H1 (cell line): Measurements from ENCODE around the gene MACROD2. TPM values are rescaled to one million over a fixed set of nuclear protein-coding genes. Genes with fewer than 3 reads are reported as not detected.

ENCODE experiments used
- CTCF ChIA-PET: fragments of 300-600 bp; sonication (Branson Sonifier 250); formaldehyde crosslinking; loops from one replicate; lab custom pipeline; 2021; ENCODE audit not compliant: partially characterized antibody; lab: Charles Lee
- POLR2A ChIA-PET: fragments of 300-600 bp; sonication (Branson Sonifier 250); formaldehyde crosslinking; loops from one replicate; lab custom pipeline; 2021; ENCODE audit warnings: inconsistent platforms; ENCODE audit not compliant: partially characterized antibody; lab: Charles Lee
- DNase-seq, 2 experiments: peaks; one replicate each; pipeline versions ENCODE4 v3.0.0 to v3.0.0-alpha.2; 2010 to 2022; ENCODE audit warnings: low spot score in 2 of 2, low read depth in 1 of 2, mixed read lengths in 1 of 2
- FAIRE-seq: peaks from 2 replicates; lab custom pipeline; 2011; peaks lifted over from hg19 to GRCh38; lab: Jason Lieb, UNC
- H2AFZ ChIP-seq: 2 replicates; pipeline ENCODE4 v1.8.1; 2012; ENCODE audit warnings: low read length, inconsistent platforms
- H2AK5ac ChIP-seq: 2 replicates; pipeline ENCODE4 v1.6.1; 2013; ENCODE audit warnings: low read depth, low read length
- H2BK120ac ChIP-seq: replicated peaks from 2 replicates; pipeline ENCODE3; 2013; ENCODE audit warnings: low read depth, low read length, inconsistent platforms
- H2BK12ac ChIP-seq: 2 replicates; pipeline ENCODE4 v1.6.1; 2013; ENCODE audit warnings: low read depth, low read length
- H2BK15ac ChIP-seq: 2 replicates; pipeline ENCODE4 v1.6.1; 2013; ENCODE audit warnings: low read length
- H2BK20ac ChIP-seq: 2 replicates; pipeline ENCODE4 v1.6.1; 2013; ENCODE audit warnings: low read length
- H2BK5ac ChIP-seq: 2 replicates; pipeline ENCODE4 v1.6.1; 2013; ENCODE audit warnings: low read depth, low read length
- H3K14ac ChIP-seq: 2 replicates; pipeline ENCODE4 v1.6.1; 2013; ENCODE audit warnings: inconsistent platforms; ENCODE audit not compliant: insufficient read length
- H3K18ac ChIP-seq: 2 replicates; pipeline ENCODE4 v1.6.1; 2013; ENCODE audit warnings: low read length; ENCODE audit errors: extremely low read depth
- H3K23ac ChIP-seq: 2 replicates; pipeline ENCODE4 v1.6.1; 2013; ENCODE audit warnings: inconsistent platforms; ENCODE audit not compliant: insufficient read length
- H3K23me2 ChIP-seq: 2 replicates; pipeline ENCODE4 v1.6.1; 2013; ENCODE audit warnings: low read depth, low read length
- H3K27ac ChIP-seq: 2 replicates; pipeline ENCODE4 v1.6.1; 2011; ENCODE audit warnings: low read depth, low read length, inconsistent platforms
- H3K27me3 ChIP-seq, 4 experiments: replicated peaks in 1 of 4; 1 replicate in 1 of 4; 2 replicates in 3 of 4; pipeline versions ENCODE4 v1.6.1 to v1.8.1; 2011 to 2013; ENCODE audit warnings: low read length in 3 of 4, mild to moderate bottlenecking in 3 of 4, inconsistent platforms in 2 of 4, mixed read lengths in 2 of 4, moderate library complexity in 1 of 4; ENCODE audit not compliant: control insufficient read depth in 3 of 4, insufficient read depth in 3 of 4; ENCODE audit errors: extremely low read depth in 1 of 4
- H3K36me3 ChIP-seq, 4 experiments: 2 replicates each; pipeline versions ENCODE4 v1.6.1 to v1.8.1; 2011 to 2013; ENCODE audit warnings: mild to moderate bottlenecking in 4 of 4, low read length in 3 of 4, moderate library complexity in 2 of 4, control low read depth in 1 of 4, inconsistent platforms in 1 of 4; ENCODE audit not compliant: insufficient read depth in 4 of 4, control insufficient read depth in 2 of 4
- H3K4ac ChIP-seq: replicated peaks from 2 replicates; pipeline ENCODE3; 2013; ENCODE audit warnings: low read length, low read depth, mixed read lengths, inconsistent platforms; ENCODE audit not compliant: insufficient read length
- H3K4me1 ChIP-seq, 4 experiments: replicated peaks in 1 of 4; 1 replicate in 1 of 4; 2 replicates in 3 of 4; pipeline versions ENCODE4 v1.6.1 to v1.8.1; 2011 to 2013; ENCODE audit warnings: low read length in 3 of 4, inconsistent platforms in 2 of 4, mixed read lengths in 1 of 4; ENCODE audit not compliant: insufficient read depth in 4 of 4, control insufficient read depth in 3 of 4
- H3K4me2 ChIP-seq, 2 experiments: 2 replicates each; pipeline versions ENCODE4 v1.6.1 to v1.8.1; 2011 to 2013; ENCODE audit warnings: low read depth in 2 of 2, low read length in 2 of 2, control low read depth in 1 of 2, inconsistent platforms in 1 of 2, mild to moderate bottlenecking in 1 of 2; ENCODE audit not compliant: insufficient read depth in 1 of 2
- H3K4me3 ChIP-seq, 4 experiments: fragments of 200-600, 300-600 bp in 1 of 4; sonication (generic), shearing (Covaris generic), sonication (Bioruptor Twin) in 1 of 4; 2 replicates each; pipeline versions ENCODE4 v1.5.1 to v1.8.1; 2011 to 2016; ENCODE audit warnings: low read length in 4 of 4, low read depth in 3 of 4, control low read depth in 2 of 4, inconsistent platforms in 2 of 4, mild to moderate bottlenecking in 2 of 4, mixed read lengths in 1 of 4, moderate library complexity in 1 of 4; ENCODE audit not compliant: insufficient read depth in 2 of 4; ENCODE audit errors: extremely low read depth in 1 of 4
- H3K56ac ChIP-seq: replicated peaks from 2 replicates; pipeline ENCODE3; 2013; ENCODE audit warnings: low read depth, mild to moderate bottlenecking, mixed read lengths, low read length, inconsistent platforms; ENCODE audit not compliant: insufficient read length
- H3K79me1 ChIP-seq: 2 replicates; pipeline ENCODE4 v1.6.1; 2013; ENCODE audit warnings: low read depth, low read length, control low read depth
- H3K79me2 ChIP-seq, 2 experiments: 2 replicates each; pipeline versions ENCODE4 v1.6.1 to v1.8.1; 2012 to 2013; ENCODE audit warnings: low read length in 2 of 2, mild to moderate bottlenecking in 2 of 2, inconsistent platforms in 1 of 2; ENCODE audit not compliant: insufficient read depth in 2 of 2, control insufficient read depth in 1 of 2
- H3K9ac ChIP-seq, 4 experiments: replicated peaks in 1 of 4; 1 replicate in 1 of 4; 2 replicates in 3 of 4; pipeline versions ENCODE4 v1.6.1 to v1.8.1; 2011 to 2013; ENCODE audit warnings: low read depth in 3 of 4, low read length in 3 of 4, control low read depth in 2 of 4, mild to moderate bottlenecking in 2 of 4, moderate library complexity in 2 of 4, inconsistent platforms in 1 of 4; ENCODE audit errors: extremely low read depth in 1 of 4
- H3K9me3 ChIP-seq, 2 experiments: 2 replicates each; pipeline versions ENCODE4 v1.6.1 to v1.8.1; 2012 to 2013; ENCODE audit warnings: mild to moderate bottlenecking in 2 of 2, moderate library complexity in 2 of 2, control low read depth in 1 of 2, inconsistent platforms in 1 of 2, low read depth in 1 of 2, low read length in 1 of 2, mixed read lengths in 1 of 2; ENCODE audit not compliant: insufficient read depth in 2 of 2
- H4K20me1 ChIP-seq, 2 experiments: replicated peaks in 1 of 2; 2 replicates each; pipeline versions ENCODE3 to v1.8.1; 2011 to 2013; ENCODE audit warnings: inconsistent platforms in 2 of 2, low read length in 2 of 2, mild to moderate bottlenecking in 1 of 2; ENCODE audit not compliant: insufficient read depth in 2 of 2, control insufficient read depth in 1 of 2
- H4K5ac ChIP-seq: 2 replicates; pipeline ENCODE4 v1.6.1; 2013; ENCODE audit warnings: low read length, low read depth, mixed read lengths, inconsistent platforms; ENCODE audit not compliant: insufficient read length
- H4K8ac ChIP-seq: 2 replicates; pipeline ENCODE4 v1.8.0; 2013; ENCODE audit warnings: mild to moderate bottlenecking, moderate library complexity, low read length, inconsistent platforms; ENCODE audit not compliant: insufficient read depth; ENCODE audit errors: extremely low read depth
- H4K91ac ChIP-seq: replicated peaks from 2 replicates; pipeline ENCODE3; 2013; ENCODE audit warnings: low read length, mixed read lengths, inconsistent platforms; ENCODE audit not compliant: insufficient read length
- BCL11A ChIP-seq, 2 experiments: IDR thresholded peaks; one replicate each; pipeline ENCODE4 v1.6.1; 2011; ENCODE audit warnings: low read depth in 2 of 2, low read length in 2 of 2, mild to moderate bottlenecking in 2 of 2
- BRCA1 ChIP-seq: IDR thresholded peaks from 2 replicates; pipeline ENCODE4 v1.6.1; 2012; ENCODE audit warnings: low read depth, low read length, improper control_type of control experiment
- CEBPB ChIP-seq: IDR thresholded peaks from 2 replicates; pipeline ENCODE4 v1.6.1; 2012; ENCODE audit warnings: low read depth, low read length
- EP300 ChIP-seq, 2 experiments: IDR thresholded peaks; 1 replicate in 1 of 2; 2 replicates in 1 of 2; pipeline ENCODE4 v1.6.1; 2011 to 2012; ENCODE audit warnings: low read depth in 2 of 2, low read length in 2 of 2, mild to moderate bottlenecking in 2 of 2, borderline replicate concordance in 1 of 2, inconsistent platforms in 1 of 2, moderate library complexity in 1 of 2
- HDAC6 ChIP-seq: IDR thresholded peaks from one replicate; pipeline ENCODE4 v1.7.1; 2012; ENCODE audit warnings: low read depth, mild to moderate bottlenecking, inconsistent platforms, low read length, moderate library complexity
- KDM4A ChIP-seq: IDR thresholded peaks from one replicate; pipeline ENCODE4 v1.7.1; 2012; ENCODE audit warnings: low read depth, mild to moderate bottlenecking, moderate library complexity, low read length, inconsistent platforms; ENCODE audit not compliant: severe bottlenecking
- RAD21 ChIP-seq, 2 experiments: IDR thresholded peaks in 1 of 2; conservative IDR thresholded peaks in 1 of 2; 2 replicates each; pipeline ENCODE4 v1.6.1; 2011; ENCODE audit warnings: low read depth in 2 of 2, low read length in 2 of 2, improper control_type of control experiment in 1 of 2, inconsistent platforms in 1 of 2, mild to moderate bottlenecking in 1 of 2, moderate library complexity in 1 of 2
- SP4 ChIP-seq: IDR thresholded peaks from 2 replicates; pipeline ENCODE4 v1.6.1; 2012; ENCODE audit warnings: low read length, inconsistent platforms
- TAF1 ChIP-seq: IDR thresholded peaks from 2 replicates; pipeline ENCODE4 v1.6.1; 2011; ENCODE audit warnings: mild to moderate bottlenecking, low read depth, low read length
- TCF12 ChIP-seq: IDR thresholded peaks from 2 replicates; pipeline ENCODE4 v1.6.1; 2011; ENCODE audit warnings: low read depth, mild to moderate bottlenecking, low read length
- YY1 ChIP-seq: IDR thresholded peaks from 2 replicates; pipeline ENCODE4 v1.6.1; 2011; ENCODE audit warnings: low read depth, mild to moderate bottlenecking, low read length
- WGBS, 2 experiments: shearing (Covaris generic) in 1 of 2; methylation state at CpG; one replicate each; pipeline versions ENCODE4 v1.1.6 to v1.1.7; 2013 to 2015; ENCODE audit warnings: low lambda C conversion rate in 2 of 2, mixed read lengths in 2 of 2, inconsistent platforms in 1 of 2, low coverage in 1 of 2, missing lambda C conversion rate in 1 of 2; ENCODE audit not compliant: insufficient replicate concordance in 2 of 2, insufficient coverage in 1 of 2, insufficient read length in 1 of 2; ENCODE audit errors: extremely low coverage in 1 of 2, missing lambda C conversion rate in 1 of 2; 5-methylcytosine and 5-hydroxymethylcytosine counted together
- polyA plus RNA-seq, 7 experiments: library from polyadenylated mRNA; depleted of rRNA in 3 of 7; stranded (reverse) in 5 of 7; unstranded in 2 of 7; fragments of >200 nt in 5 of 7; fragments of 200-250 nt in 2 of 7; gene quantifications; 1 replicate in 5 of 7; 2 replicates in 1 of 7; 4 replicates in 1 of 7; pipeline versions ENCODE4 v1.2.1 to v1.2.3, GENCODE V29; 2011 to 2013; ENCODE audit warnings: missing spikeins in 2 of 7, mixed read lengths in 2 of 7
- total RNA-seq: library from RNA; stranded (reverse); fragmentation: NEBNext Ultra II Directional; extraction: Animal tissue kit (Norgen Biotek cat#: 25700); gene quantifications from 2 replicates; pipeline ENCODE4 v1.2.1, GENCODE V29; 2021

MACROD2 gene
- total and polyA plus RNA-seq, 2 of the 8 experiments (the other 6 are each of a cell fraction or from before 2014, with no cell fraction given): 0.70 to 3.9 TPM

DNA sequence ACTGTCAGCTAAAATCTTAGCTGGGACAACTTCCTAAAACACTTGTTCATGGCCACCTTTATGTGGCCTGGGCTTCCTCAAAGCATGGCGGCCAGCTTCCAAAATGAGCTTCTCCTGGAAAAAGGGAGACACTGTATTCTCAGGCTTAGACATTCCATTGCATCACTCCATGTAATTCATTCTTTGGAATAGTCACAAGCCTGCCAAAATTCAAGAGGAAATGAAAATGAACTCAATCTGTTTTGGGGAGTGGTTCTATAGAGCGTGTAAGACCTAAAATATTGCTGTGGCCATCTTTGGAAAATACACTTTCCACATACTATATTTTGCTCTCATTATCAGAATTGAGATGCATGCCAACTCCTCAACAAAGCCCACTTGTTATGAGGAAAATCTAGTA, 1890.9 kb downstream of the MACROD2 start:
- Histone ChIP-seq H2BK120ac (no peak overlapping the region), H2BK12ac (no peak overlapping the region)

More for the DNA sequence above, 1890.9 kb downstream of the MACROD2 start:
- Histone ChIP-seq H3K79me1 (no peaks in the 10 kb centered on the region), H4K20me1 (no peaks in the 10 kb centered on the region), H4K8ac (no peak overlapping the region), H3K27ac (no peak overlapping the region), H3K9me3 (no peaks in the 10 kb centered on the region), H3K36me3 (no peaks in the 10 kb centered on the region), H3K56ac (no peak overlapping the region), H2BK20ac (no peak overlapping the region), H3K79me2 (no peaks in the 10 kb centered on the region), H2AK5ac (no peak overlapping the region), H3K27me3 (no peaks in the 10 kb centered on the region), H4K5ac (no peak overlapping the region), H2BK15ac (no peak overlapping the region), H3K14ac (no peak overlapping the region), H4K91ac (no peak overlapping the region), H3K9ac (no peak overlapping the region), H3K4ac (no peak overlapping the region), H3K18ac (no peak overlapping the region), H3K4me3 (no peak overlapping the region), H2AFZ (no peak overlapping the region), H3K23ac (no peak overlapping the region), H3K4me1 (peaks cover 0 to 15% (median 9%) of the 10 kb centered on the region in 4 experiments; a peak in 3 of 7 replicates), H2BK5ac (no peak overlapping the region), H3K4me2 (no peak overlapping the region), H3K23me2 (no peaks in the 10 kb centered on the region)
- FAIRE-seq (no peak), DNase-seq (no peak)
- CTCF ChIA-PET: interaction anchor here (0.5 to 1.2 kb wide), 3 partner anchors 16 to 305 kb away, joined by 3 to 4 read pairs (median 3); no protein-coding TSS in a partner anchor
- POLR2A ChIA-PET: no interaction called here
- 93% methylated on average over 2 of the region's 2 CpGs; no CpG with 5 or more reads in 1 of the 2 experiments for WGBS, 2 experiments
- no peak for TF ChIP-seq HDAC6
- TF ChIP-seq BRCA1: no peak
- TF ChIP-seq CEBPB: no peak
- TF ChIP-seq EP300 (IDR thresholded peaks at IDR 0.05; ENCODE audit: borderline replicate concordance in 1 of 2, low read depth in 2 of 2, low read length in 2 of 2): no peak
- no peak for TF ChIP-seq KDM4A
- no peak for TF ChIP-seq BCL11A (IDR thresholded peaks at IDR 0.05; ENCODE audit: low read depth in 2 of 2, low read length in 2 of 2)
- no peak for TF ChIP-seq TCF12
- TF ChIP-seq TAF1: no peak
- no peak for TF ChIP-seq SP4
- no peak for TF ChIP-seq YY1
- no peak for TF ChIP-seq RAD21 (IDR thresholded peaks at IDR 0.05 in 1 of 2, conservative IDR thresholded peaks at IDR 0.05 in 1 of 2; ENCODE audit: low read depth in 2 of 2, low read length in 2 of 2)
